OCI-M2 (cell line): ENCODE data around the gene FBXO36.
"Not testable (repeated sequence)": the region's sequence is repeated elsewhere in the genome, so short reads cannot be mapped to it uniquely, and the experiment has no call there.

Experiments used
- DNase-seq: peaks from one replicate; lab custom pipeline; 2025; ENCODE audit not compliant: unreplicated experiment; lab: John Stamatoyannopoulos, UW

The FBXO36 gene

GRCh38 chr2:229922449-229923386 lies at the start of gene FBXO36:
Gene FBXO36 (plus strand): TSS chr2:229922503. CDS start chr2:229922514, 11 bp downstream.
- no peak for DNase-seq

- no peak for DNase-seq
Measured at GRCh38 chr2:229873123-229873581, 49.2 kb upstream of the FBXO36 start.

- no peak for DNase-seq
Measured at GRCh38 chr2:229874647-229875046, 47.7 kb upstream of the FBXO36 start.

- DNase-seq = no peak
Measured at GRCh38 chr2:229875549-229875948, 46.8 kb upstream of the FBXO36 start.

- no peak for DNase-seq
Measured at GRCh38 chr2:229879191-229879950, 42.9 kb upstream of the FBXO36 start.

GRCh38 chr2:229880892-229881586 lies 41.3 kb upstream of the FBXO36 start:
- DNase-seq = no peak

GRCh38 chr2:229882583-229882982 lies 39.7 kb upstream of the FBXO36 start:
- no peak for DNase-seq

GRCh38 chr2:229884775-229885699 lies 37.3 kb upstream of the FBXO36 start:
- DNase-seq = no peak

GRCh38 chr2:229887441-229887840 lies 34.9 kb upstream of the FBXO36 start:
- no peak for DNase-seq

- no peak for DNase-seq
Measured at GRCh38 chr2:229888031-229888430, 34.3 kb upstream of the FBXO36 start.

GRCh38 chr2:229889023-229889422 lies 33.3 kb upstream of the FBXO36 start:
- DNase-seq = no peak

GRCh38 chr2:229896857-229897256 lies 25.4 kb upstream of the FBXO36 start:
- no peak for DNase-seq

GRCh38 chr2:229899604-229900003 lies 22.7 kb upstream of the FBXO36 start:
- DNase-seq = no peak

- DNase-seq = no peak
Measured at GRCh38 chr2:229900012-229900411, 22.3 kb upstream of the FBXO36 start.

- not testable (repeated sequence) for DNase-seq
Measured at GRCh38 chr2:229900514-229900913, 21.8 kb upstream of the FBXO36 start.

GRCh38 chr2:229901819-229902218 lies 20.5 kb upstream of the FBXO36 start:
- no peak for DNase-seq

GRCh38 chr2:229903037-229903436 lies 19.3 kb upstream of the FBXO36 start:
- DNase-seq = no peak

GRCh38 chr2:229905601-229906000 lies 16.7 kb upstream of the FBXO36 start:
- DNase-seq = no peak

GRCh38 chr2:229909090-229909489 lies 13.2 kb upstream of the FBXO36 start:
- DNase-seq = no peak

GRCh38 chr2:229910147-229910831 lies 12.0 kb upstream of the FBXO36 start:
- no peak for DNase-seq
